Measurements from ENCODE around the gene ZFYVE9.

Gene ZFYVE9

DNA sequence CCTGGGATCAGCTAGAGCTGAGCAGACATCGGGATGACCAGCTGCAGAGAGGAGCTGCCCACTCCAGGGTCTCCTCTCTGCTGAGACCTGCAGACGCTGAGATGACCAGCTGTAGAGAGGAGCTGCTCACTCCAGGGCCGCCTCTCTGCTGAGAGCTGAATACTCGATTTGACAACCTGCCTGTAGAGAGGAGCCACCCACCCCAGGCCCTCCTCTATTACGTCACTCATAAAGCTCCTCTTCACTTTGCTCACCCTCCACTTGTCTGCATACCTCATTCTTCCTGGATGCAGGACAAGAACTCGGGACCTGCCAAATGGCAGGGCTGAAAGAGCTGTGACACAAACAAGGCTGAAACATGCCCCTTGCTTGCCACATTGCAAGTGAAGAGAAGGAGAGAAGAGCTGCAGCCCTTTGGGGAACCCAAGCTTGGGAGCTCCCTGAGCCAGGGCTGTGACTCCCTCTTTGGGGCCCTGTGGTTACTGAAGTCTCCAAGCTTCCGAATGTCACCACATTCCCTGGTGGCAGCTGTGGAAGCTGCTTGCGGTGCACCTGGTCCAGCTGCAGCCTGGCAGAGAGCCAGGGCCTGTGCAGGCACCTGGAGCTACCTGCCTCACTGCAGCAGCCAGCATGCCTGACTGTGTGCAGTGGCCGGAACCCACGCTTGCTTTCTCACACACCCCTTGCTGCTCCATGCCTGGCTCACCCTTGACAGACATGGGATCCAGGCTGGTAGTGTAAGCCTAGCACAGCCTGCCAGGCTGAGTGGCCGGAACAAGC is 164.5 kb downstream of the ZFYVE9 start:
- TF ChIP-seq, protein P1, sequence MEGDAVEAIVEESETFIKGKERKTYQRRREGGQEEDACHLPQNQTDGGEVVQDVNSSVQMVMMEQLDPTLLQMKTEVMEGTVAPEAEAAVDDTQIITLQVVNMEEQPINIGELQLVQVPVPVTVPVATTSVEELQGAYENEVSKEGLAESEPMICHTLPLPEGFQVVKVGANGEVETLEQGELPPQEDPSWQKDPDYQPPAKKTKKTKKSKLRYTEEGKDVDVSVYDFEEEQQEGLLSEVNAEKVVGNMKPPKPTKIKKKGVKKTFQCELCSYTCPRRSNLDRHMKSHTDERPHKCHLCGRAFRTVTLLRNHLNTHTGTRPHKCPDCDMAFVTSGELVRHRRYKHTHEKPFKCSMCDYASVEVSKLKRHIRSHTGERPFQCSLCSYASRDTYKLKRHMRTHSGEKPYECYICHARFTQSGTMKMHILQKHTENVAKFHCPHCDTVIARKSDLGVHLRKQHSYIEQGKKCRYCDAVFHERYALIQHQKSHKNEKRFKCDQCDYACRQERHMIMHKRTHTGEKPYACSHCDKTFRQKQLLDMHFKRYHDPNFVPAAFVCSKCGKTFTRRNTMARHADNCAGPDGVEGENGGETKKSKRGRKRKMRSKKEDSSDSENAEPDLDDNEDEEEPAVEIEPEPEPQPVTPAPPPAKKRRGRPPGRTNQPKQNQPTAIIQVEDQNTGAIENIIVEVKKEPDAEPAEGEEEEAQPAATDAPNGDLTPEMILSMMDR (IDR thresholded peaks at IDR 0.05; ENCODE audit: insufficient read depth, low read length, missing control alignments), result no peak
- ChIA-PET CTCF (interaction anchor here (1.2 to 3.2 kb wide), 3 partner anchors 10 to 179 kb away, joined by 4 to 19 read pairs (median 6); no protein-coding TSS in a partner anchor), POLR2A (no interaction called here)
- no peak for DNase-seq (ENCODE audit: low read depth, low spot score)
- no peak overlapping the region for H3K4me3 ChIP-seq (ENCODE audit: low read depth, low read length)

DNA sequence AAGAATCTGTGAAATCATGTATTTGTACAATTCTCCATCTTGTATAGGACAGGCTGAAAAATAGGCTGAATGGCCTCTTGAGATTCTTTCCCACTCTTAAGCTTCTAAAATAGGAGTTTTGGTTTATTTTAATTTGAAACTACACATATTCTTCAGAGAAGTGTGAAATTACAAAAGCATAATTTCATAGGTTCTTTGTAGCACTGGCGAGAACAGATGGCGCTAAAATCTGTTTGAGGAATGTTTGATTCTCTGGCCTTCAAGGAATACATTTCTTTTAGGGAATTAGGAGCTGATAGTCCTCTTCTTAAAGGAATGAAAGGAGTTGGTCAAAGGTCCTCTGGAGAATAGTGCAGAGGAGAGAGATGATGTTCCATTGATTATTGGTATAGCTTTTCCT is 179.2 kb downstream of the ZFYVE9 start:
- CTCF ChIA-PET, result interaction anchor here (0.8 to 1.2 kb wide), 3 partner anchors 9 to 25 kb away, joined by 3 to 5 read pairs (median 3); no protein-coding TSS in a partner anchor
- POLR2A ChIA-PET, result no interaction called here
- TF ChIP-seq, protein P1 (IDR thresholded peaks at IDR 0.05; ENCODE audit: insufficient read depth, low read length, missing control alignments), result no peak

DNA sequence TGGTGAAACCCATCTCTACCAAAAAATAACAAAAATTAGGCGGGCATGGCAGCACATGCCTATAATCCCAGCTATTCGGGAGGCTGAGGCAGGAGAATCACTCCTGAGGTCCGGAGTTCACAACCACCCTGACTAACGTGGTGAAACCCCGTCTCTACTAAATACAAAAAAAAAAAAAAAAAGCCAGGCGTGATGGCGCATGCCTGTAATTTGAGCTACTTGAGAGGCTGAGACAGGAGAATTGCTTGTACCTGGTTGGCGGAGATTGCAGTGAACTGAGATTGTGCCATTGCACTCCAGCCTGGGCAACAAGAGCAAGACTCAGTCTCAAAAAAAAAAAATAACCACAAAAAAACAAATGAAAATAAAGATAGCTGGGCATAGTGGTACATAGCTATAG is 181.8 kb downstream of the ZFYVE9 start:
- ChIA-PET CTCF (interaction anchor here (1.3 to 2.1 kb wide), 3 partner anchors 10 to 197 kb away, joined by 4 to 6 read pairs (median 5); no protein-coding TSS in a partner anchor), POLR2A (no interaction called here)
- TF ChIP-seq, protein P1 (IDR thresholded peaks at IDR 0.05; ENCODE audit: insufficient read depth, low read length, missing control alignments), result no peak
- no peak overlapping the region for H3K4me3 ChIP-seq (ENCODE audit: low read depth, low read length)
- DNase-seq (ENCODE audit: low read depth, low spot score), result no peak

More for the DNA sequence above, 179.2 kb downstream of the ZFYVE9 start:
- H3K4me3 ChIP-seq (ENCODE audit: low read depth, low read length), result no peak overlapping the region
- no peak for DNase-seq (ENCODE audit: low read depth, low spot score)

DNA sequence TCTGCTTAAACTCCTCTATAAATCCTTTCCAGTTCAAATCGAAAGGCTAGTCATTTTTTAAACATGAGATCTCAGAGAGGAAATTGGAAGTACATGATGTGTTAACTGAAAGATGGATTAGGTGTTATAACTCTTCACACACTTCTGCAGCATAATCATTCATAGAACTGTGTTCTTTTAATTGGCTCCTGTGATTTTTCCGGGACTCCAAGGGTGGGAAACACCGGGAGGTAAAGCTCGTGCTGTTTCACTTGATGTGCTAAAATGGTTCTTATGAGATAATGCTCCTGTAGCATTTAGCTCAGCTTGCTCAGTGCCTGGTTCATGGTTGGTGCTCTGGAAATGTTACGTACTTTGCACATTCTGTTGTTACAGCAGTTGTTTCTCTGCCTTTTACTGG is 183.9 kb downstream of the ZFYVE9 start:
- ChIA-PET CTCF (no interaction called here), POLR2A (no interaction called here)
- TF ChIP-seq, protein P1 (IDR thresholded peaks at IDR 0.05; ENCODE audit: insufficient read depth, low read length, missing control alignments), result no peak
- no peak overlapping the region for H3K4me3 ChIP-seq (ENCODE audit: low read depth, low read length)
- DNase-seq (ENCODE audit: low read depth, low spot score), result no peak

DNA sequence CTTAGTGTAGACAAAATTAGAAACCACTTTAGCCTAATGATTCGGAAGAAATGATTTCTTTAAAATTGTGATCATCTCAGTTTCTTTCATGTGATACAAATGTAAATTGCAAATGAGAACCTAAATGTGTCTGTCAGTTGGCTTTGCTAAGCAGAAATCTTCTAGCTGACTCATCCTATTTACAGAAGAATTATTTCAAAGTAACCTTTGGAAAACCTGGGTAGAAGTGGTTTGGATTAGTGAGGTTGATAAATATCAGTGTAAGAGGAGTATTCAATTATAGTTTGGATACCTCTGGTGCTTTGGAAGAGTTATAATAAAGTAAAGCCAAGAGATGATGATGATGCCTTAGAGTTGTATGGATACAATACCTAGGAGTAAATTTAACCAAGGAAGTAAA is 186.7 kb downstream of the ZFYVE9 start:
- ChIA-PET POLR2A (no interaction called here), CTCF (interaction anchor here (0.9 kb wide), 1 partner anchor 186 kb away, joined by 3 read pairs; no protein-coding TSS in a partner anchor)
- no peak overlapping the region for H3K4me3 ChIP-seq (ENCODE audit: low read depth, low read length)
- no peak for DNase-seq (ENCODE audit: low read depth, low spot score)
- TF ChIP-seq, protein P1 (IDR thresholded peaks at IDR 0.05; ENCODE audit: insufficient read depth, low read length, missing control alignments), result no peak

DNA sequence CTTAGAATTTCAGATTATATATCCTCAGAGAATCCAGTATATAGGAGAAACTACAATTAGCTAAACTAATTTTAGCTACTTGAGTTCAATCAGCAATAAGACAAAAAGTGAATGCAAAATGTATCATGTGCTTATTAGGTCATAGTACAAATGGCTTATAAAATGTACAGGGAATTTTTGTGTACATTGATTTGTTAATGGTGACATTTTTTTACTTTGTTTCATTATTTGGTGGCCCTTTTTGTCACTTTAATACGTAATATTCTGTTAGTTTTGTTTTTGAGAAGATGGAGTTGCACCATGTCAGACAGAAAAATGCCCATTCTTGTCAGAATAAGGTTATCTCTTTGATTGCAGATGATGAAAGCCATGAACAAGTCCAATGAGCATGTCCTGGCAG is 190.5 kb downstream of the ZFYVE9 start:
- TF ChIP-seq, protein P1 (IDR thresholded peaks at IDR 0.05; ENCODE audit: insufficient read depth, low read length, missing control alignments), result no peak
- CTCF ChIA-PET, result interaction anchor here (1.0 kb wide), 1 partner anchor 19 kb away, joined by 3 read pairs; no protein-coding TSS in a partner anchor
- H3K4me3 ChIP-seq (ENCODE audit: low read depth, low read length), result no peak overlapping the region
- POLR2A ChIA-PET, result no interaction called here
- no peak for DNase-seq (ENCODE audit: low read depth, low spot score)
